GM23338 (cell line): ENCODE results near the gene ASPSCR1. TPM values are rescaled to one million over a fixed set of nuclear protein-coding genes. Genes with fewer than 3 reads are reported as not detected.

ENCODE experiments used
- ATAC-seq: fragments of 200-7000 bp; cut with Tn5 transposase; 3 replicates; pipeline ENCODE4 v1.9.1; 2020
- DNase-seq: peaks from one replicate; pipeline ENCODE4 v3.0.0-alpha.2; 2015; ENCODE audit warnings: low spot score
- H2AFZ ChIP-seq: fragments of 200-600 bp; sonication (generic); 2 replicates; pipeline ENCODE4 v1.8.0; 2016; ENCODE audit warnings: antibody characterized with exemption, mild to moderate bottlenecking, moderate library complexity
- H3F3A ChIP-seq: fragments of 200-600 bp; sonication (generic); replicated peaks from 2 replicates; pipeline ENCODE4 v1.8.0; 2017; ENCODE audit warnings: antibody characterized with exemption, mixed run types, low read depth
- H3K27ac ChIP-seq: fragments of 200-600 bp; sonication (generic); 2 replicates; pipeline ENCODE4 v1.6.1; 2016; ENCODE audit warnings: low read depth
- H3K27me3 ChIP-seq: fragments of 200-600 bp; sonication (generic); 2 replicates; pipeline ENCODE4 v1.8.0; 2016; ENCODE audit warnings: mild to moderate bottlenecking, mixed run types, moderate library complexity; ENCODE audit not compliant: insufficient read depth
- H3K36me3 ChIP-seq: fragments of 200-600 bp; sonication (generic); 2 replicates; pipeline ENCODE4 v1.8.0; 2016; ENCODE audit warnings: mild to moderate bottlenecking; ENCODE audit not compliant: insufficient read depth
- H3K4me1 ChIP-seq: fragments of 200-600 bp; sonication (generic); 2 replicates; pipeline ENCODE4 v1.8.0; 2016; ENCODE audit warnings: mild to moderate bottlenecking, moderate library complexity; ENCODE audit not compliant: insufficient read depth
- H3K4me2 ChIP-seq: fragments of 200-600 bp; sonication (generic); 2 replicates; pipeline ENCODE4 v1.7.1; 2017; ENCODE audit warnings: mixed run types
- H3K4me3 ChIP-seq: fragments of 200-600 bp; sonication (generic); 2 replicates; pipeline ENCODE4 v1.6.1; 2016; ENCODE audit warnings: mixed run types
- H3K79me2 ChIP-seq: fragments of 200-600 bp; sonication (generic); replicated peaks from 2 replicates; pipeline ENCODE4 v1.8.0; 2017; ENCODE audit warnings: mild to moderate bottlenecking; ENCODE audit not compliant: insufficient read depth
- H3K9me2 ChIP-seq: fragments of 200-600 bp; sonication (generic); 2 replicates; pipeline ENCODE4 v1.8.0; 2017; ENCODE audit not compliant: insufficient read depth
- H4K20me1 ChIP-seq: fragments of 200-600 bp; sonication (generic); replicated peaks from 2 replicates; pipeline ENCODE4 v1.8.0; 2017; ENCODE audit warnings: mild to moderate bottlenecking; ENCODE audit not compliant: insufficient read depth
- H3K27ac Mint-ChIP-seq: 2 replicates; pipeline ENCODE4 v1.8.0; 2020; ENCODE audit warnings: inconsistent platforms, mild to moderate bottlenecking, moderate library complexity, mixed read lengths
- H3K27me3 Mint-ChIP-seq: 3 replicates; pipeline ENCODE4 v1.8.0; 2022; ENCODE audit warnings: low read depth, mild to moderate bottlenecking, moderate library complexity, mixed read lengths, inconsistent platforms; ENCODE audit not compliant: insufficient read depth, poor library complexity
- H3K36me3 Mint-ChIP-seq: 3 replicates; pipeline ENCODE4 v1.8.0; 2021; ENCODE audit warnings: low read depth, mild to moderate bottlenecking, inconsistent platforms, moderate library complexity, mixed read lengths
- H3K4me1 Mint-ChIP-seq: 3 replicates; pipeline ENCODE4 v1.8.0; 2020; ENCODE audit warnings: mild to moderate bottlenecking, inconsistent platforms, mixed read lengths
- H3K4me3 Mint-ChIP-seq: 3 replicates; pipeline ENCODE4 v1.8.0; 2021; ENCODE audit warnings: moderate library complexity, mild to moderate bottlenecking, inconsistent platforms, mixed read lengths
- H3K9me3 Mint-ChIP-seq: 3 replicates; pipeline ENCODE4 v1.8.0; 2020; ENCODE audit warnings: moderate library complexity, mild to moderate bottlenecking, inconsistent platforms, mixed read lengths
- ETS1 ChIP-seq: IDR thresholded peaks from 2 replicates; pipeline ENCODE4 v1.6.1; 2016; ENCODE audit warnings: antibody characterized with exemption
- JUNB ChIP-seq: IDR thresholded peaks from one replicate; pipeline ENCODE4 v1.6.1; 2016; ENCODE audit warnings: antibody characterized with exemption; ENCODE audit not compliant: unreplicated experiment
- REST ChIP-seq: IDR thresholded peaks from one replicate; pipeline ENCODE4 v1.6.1; 2018; ENCODE audit warnings: antibody characterized with exemption; ENCODE audit not compliant: unreplicated experiment
- STAT1 ChIP-seq: IDR thresholded peaks from one replicate; pipeline ENCODE4 v1.6.1; 2016; ENCODE audit warnings: antibody characterized with exemption; ENCODE audit not compliant: unreplicated experiment
- ZNF331 ChIP-seq: fragments of 250-450 bp; sonication (Bioruptor Pico); IDR thresholded peaks from 2 replicates; pipeline ENCODE4 v1.5.0; 2020; ENCODE audit warnings: low read depth, mild to moderate bottlenecking, moderate library complexity
- ZNF462 ChIP-seq: fragments of 250-450 bp; sonication (Bioruptor Pico); IDR thresholded peaks from 2 replicates; pipeline ENCODE4 v1.5.0; 2020; ENCODE audit warnings: mild to moderate bottlenecking, moderate library complexity
- polyA plus RNA-seq: library from polyadenylated mRNA; unstranded; fragments of >200 nt; fragmentation: Nextera tagmentation; extraction: Ambion mirVana; gene quantifications from 2 replicates; pipeline ENCODE4 v1.2.1, GENCODE V29; 2016
- total RNA-seq: library from RNA; depleted of rRNA; stranded (reverse); fragments of >200 nt; shearing (Covaris generic); gene quantifications from 2 replicates; pipeline ENCODE4 v1.2.3, GENCODE V29; 2014

ASPSCR1 gene
- total and polyA plus RNA-seq, 2 experiments from 2014 or later = 44.2 to 46.9 TPM

GRCh38 chr17:81968396-81968745, 9.1 kb upstream of the ASPSCR1 start:
- H4K20me1 ChIP-seq = no peaks in the 10 kb centered on the region
- peak overlapping the region; percentile 47; the same call in 1 of the 2 replicates for H3K4me3 ChIP-seq
- peak overlapping the region; percentile 92 for H2AFZ ChIP-seq
- H3K4me1 ChIP-seq = peaks cover 21% of the 10 kb centered on the region
- H3K79me2 ChIP-seq = no peaks in the 10 kb centered on the region
- peaks cover 12% of the 10 kb centered on the region for H3K9me3 Mint-ChIP-seq
- H3K27ac Mint-ChIP-seq = no peak overlapping the region
- DNase-seq (no peak), ATAC-seq (no peak)
- peak overlapping the region; percentile 10; the same call in 1 of the 3 replicates for H3K4me3 Mint-ChIP-seq
- peak overlapping the region; percentile 76 for H3K4me2 ChIP-seq
- no peaks in the 10 kb centered on the region for H3K9me2 ChIP-seq
- no peak overlapping the region for H3K27ac ChIP-seq
- H3K27me3 ChIP-seq = peaks cover 56% of the 10 kb centered on the region
- H3K27me3 Mint-ChIP-seq = peaks cover 48% of the 10 kb centered on the region
- H3F3A ChIP-seq = peaks cover 10% of the 10 kb centered on the region; the same call in 1 of the 2 replicates
- H3K4me1 Mint-ChIP-seq = peaks cover 3% of the 10 kb centered on the region; the same call in 1 of the 3 replicates
- no peaks in the 10 kb centered on the region for H3K36me3 ChIP-seq
- H3K36me3 Mint-ChIP-seq = peaks cover 3% of the 10 kb centered on the region; the same call in 1 of the 3 replicates
- TF ChIP-seq JUNB (no peak), REST (no peak), ZNF462 (CRISPR knock-in tag) (no peak), ZNF331 (CRISPR knock-in tag) (no peak), ETS1 (no peak), STAT1 (no peak)
